SU-DHL-6 (cell line): ENCODE measurements around the gene ZNF264.

Experiments
- H2AFZ ChIP-seq: fragments of 200-600 bp; sonication (generic); 2 replicates; pipeline ENCODE4 v1.6.1; 2014; ENCODE audit warnings: low read depth, mild to moderate bottlenecking, moderate library complexity, mixed read lengths, antibody characterized with exemption, low read length; ENCODE audit not compliant: severe bottlenecking
- H3F3A ChIP-seq: fragments of 200-600 bp; shearing (Covaris generic); 2 replicates; pipeline ENCODE4 v1.6.0; 2016; ENCODE audit warnings: antibody characterized with exemption, mild to moderate bottlenecking; ENCODE audit not compliant: insufficient read depth
- H3K27ac ChIP-seq: fragments of 200-600 bp; sonication (generic); 2 replicates; pipeline ENCODE4 v1.5.1; 2016; ENCODE audit warnings: low read depth, mild to moderate bottlenecking, low read length, moderate library complexity, mixed read lengths
- H3K27me3 ChIP-seq: fragments of 200-600 bp; sonication (generic), shearing (Covaris generic); 2 replicates; pipeline ENCODE4 v1.6.0; 2014; ENCODE audit warnings: mild to moderate bottlenecking, low read length
- H3K36me3 ChIP-seq: fragments of 200-600 bp; sonication (generic); 2 replicates; pipeline ENCODE4 v1.6.1; 2014; ENCODE audit warnings: mild to moderate bottlenecking, low read length, mixed read lengths
- H3K4me2 ChIP-seq: fragments of 300-600, 200-600 bp; shearing (Covaris generic), sonication (generic); 2 replicates; pipeline ENCODE4 v1.6.0; 2014; ENCODE audit warnings: low read length, low read depth, mild to moderate bottlenecking; ENCODE audit not compliant: poor library complexity, severe bottlenecking
- H3K4me3 ChIP-seq: fragments of 200-600 bp; sonication (generic); 2 replicates; pipeline ENCODE4 v1.5.1; 2014; ENCODE audit warnings: antibody characterized with exemption, low read length, mild to moderate bottlenecking, mixed read lengths; ENCODE audit not compliant: insufficient read depth, poor library complexity, severe bottlenecking
- H3K79me2 ChIP-seq: fragments of 200-600 bp; sonication (generic); 2 replicates; pipeline ENCODE4 v1.6.1; 2014; ENCODE audit warnings: mild to moderate bottlenecking, low read length, moderate library complexity; ENCODE audit not compliant: insufficient read depth
- H3K9ac ChIP-seq: fragments of 200-600 bp; sonication (generic); 2 replicates; pipeline ENCODE4 v1.7.0; 2014; ENCODE audit warnings: mild to moderate bottlenecking, low read length
- H3K9me2 ChIP-seq: fragments of 200-600 bp; sonication (generic); replicated peaks from 2 replicates; pipeline ENCODE4 v1.6.1; 2014; ENCODE audit warnings: low read length; ENCODE audit not compliant: insufficient read depth
- H3K9me3 ChIP-seq: fragments of 200-600 bp; sonication (generic); 2 replicates; pipeline ENCODE4 v1.6.1; 2014; ENCODE audit warnings: low read length, mixed read lengths; ENCODE audit not compliant: insufficient read depth
- H4K20me1 ChIP-seq: fragments of 200-600 bp; sonication (generic); 2 replicates; pipeline ENCODE4 v1.6.1; 2014; ENCODE audit warnings: low read depth, mild to moderate bottlenecking, antibody characterized with exemption, low read length, moderate library complexity, mixed read lengths
- EZH2phosphoT487 ChIP-seq: fragments of 200-600 bp; sonication (generic), shearing (Covaris generic); conservative IDR thresholded peaks from 2 replicates; pipeline ENCODE4 v1.6.1; 2018; ENCODE audit warnings: mild to moderate bottlenecking, antibody characterized with exemption, low read length, moderate library complexity, mixed read lengths
- TF ChIP-seq, protein P1 (sequence below): fragments of 200-600 bp; sonication (generic); IDR thresholded peaks from one replicate; pipeline ENCODE4 v1.5.1; 2017; ENCODE audit warnings: antibody characterized with exemption, mild to moderate bottlenecking, low read length, moderate library complexity; ENCODE audit not compliant: insufficient read depth, poor library complexity, severe bottlenecking

Gene ZNF264

DNA sequence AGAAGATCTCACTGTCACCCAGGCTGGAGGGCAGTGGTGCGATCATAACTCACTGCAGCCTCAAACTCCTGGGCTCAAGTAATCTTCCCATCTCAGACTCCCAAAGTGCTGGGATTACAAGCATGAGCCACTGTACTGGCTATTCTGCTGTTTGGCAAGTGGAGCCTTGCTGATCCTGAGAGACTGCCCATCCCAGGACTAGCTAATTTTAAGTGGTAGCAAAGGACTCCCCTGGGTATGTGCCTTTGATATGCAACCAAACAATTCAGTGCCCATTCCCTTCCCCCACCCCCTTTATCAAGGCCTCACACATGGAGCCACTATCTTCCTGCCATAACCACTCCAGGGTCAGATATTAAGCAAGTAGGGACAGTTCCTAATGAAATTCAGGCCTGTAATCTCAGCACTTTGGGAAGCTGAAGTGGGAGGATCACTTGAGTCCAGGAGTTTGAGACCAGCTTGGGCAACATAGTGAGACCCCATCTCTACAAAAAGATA is 72.0 kb downstream of the ZNF264 start:
- H3F3A ChIP-seq = no peaks in the 10 kb centered on the region
- no peak overlapping the region for H3K27ac ChIP-seq
- H3K36me3 ChIP-seq = peaks cover 3% of the 10 kb centered on the region; the same call in 1 of the 2 replicates
- H3K4me2 ChIP-seq = no peak overlapping the region
- no peaks in the 10 kb centered on the region for H4K20me1 ChIP-seq
- no peaks in the 10 kb centered on the region for H3K9me3 ChIP-seq
- TF ChIP-seq, protein P1, sequence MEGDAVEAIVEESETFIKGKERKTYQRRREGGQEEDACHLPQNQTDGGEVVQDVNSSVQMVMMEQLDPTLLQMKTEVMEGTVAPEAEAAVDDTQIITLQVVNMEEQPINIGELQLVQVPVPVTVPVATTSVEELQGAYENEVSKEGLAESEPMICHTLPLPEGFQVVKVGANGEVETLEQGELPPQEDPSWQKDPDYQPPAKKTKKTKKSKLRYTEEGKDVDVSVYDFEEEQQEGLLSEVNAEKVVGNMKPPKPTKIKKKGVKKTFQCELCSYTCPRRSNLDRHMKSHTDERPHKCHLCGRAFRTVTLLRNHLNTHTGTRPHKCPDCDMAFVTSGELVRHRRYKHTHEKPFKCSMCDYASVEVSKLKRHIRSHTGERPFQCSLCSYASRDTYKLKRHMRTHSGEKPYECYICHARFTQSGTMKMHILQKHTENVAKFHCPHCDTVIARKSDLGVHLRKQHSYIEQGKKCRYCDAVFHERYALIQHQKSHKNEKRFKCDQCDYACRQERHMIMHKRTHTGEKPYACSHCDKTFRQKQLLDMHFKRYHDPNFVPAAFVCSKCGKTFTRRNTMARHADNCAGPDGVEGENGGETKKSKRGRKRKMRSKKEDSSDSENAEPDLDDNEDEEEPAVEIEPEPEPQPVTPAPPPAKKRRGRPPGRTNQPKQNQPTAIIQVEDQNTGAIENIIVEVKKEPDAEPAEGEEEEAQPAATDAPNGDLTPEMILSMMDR = no peak
- TF ChIP-seq EZH2phosphoT487 = no peak
- H3K79me2 ChIP-seq = 0 out of 2 replicates have a peak, but pooled peaks cover 7% of the 10 kb centered on the region
- H3K9ac ChIP-seq = no peak overlapping the region
- H3K9me2 ChIP-seq = no peaks in the 10 kb centered on the region
- H2AFZ ChIP-seq = no peak overlapping the region
- H3K4me3 ChIP-seq = no peak overlapping the region
- no peaks in the 10 kb centered on the region for H3K27me3 ChIP-seq

DNA sequence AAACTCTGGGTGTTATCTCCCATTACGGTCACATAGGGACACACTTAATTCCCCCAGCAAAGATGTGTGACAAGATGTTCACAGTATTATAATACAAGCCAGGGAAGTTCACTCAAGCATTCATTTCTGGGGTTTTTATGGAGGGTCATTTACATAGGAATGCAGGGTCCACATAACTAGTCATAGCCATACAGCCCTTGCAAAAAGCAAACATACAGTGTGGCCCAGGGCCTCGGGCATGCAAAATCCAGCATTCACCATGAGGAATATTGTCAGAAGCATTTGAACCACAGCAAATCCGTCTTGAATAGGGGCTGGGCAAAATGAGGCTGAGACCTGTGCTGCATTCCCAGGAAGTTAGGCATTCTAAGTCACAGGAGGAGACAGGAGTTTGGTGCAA is 76.0 kb downstream of the ZNF264 start:
- H3K27me3 ChIP-seq = no peaks in the 10 kb centered on the region
- no peak for TF ChIP-seq EZH2phosphoT487
- TF ChIP-seq, protein P1 = no peak
- no peaks in the 10 kb centered on the region for H3K9me3 ChIP-seq
- H3K4me3 ChIP-seq = no peak overlapping the region
- H3K4me2 ChIP-seq = no peak overlapping the region
- H3K79me2 ChIP-seq = no peaks in the 10 kb centered on the region
- no peaks in the 10 kb centered on the region for H4K20me1 ChIP-seq
- H3K9ac ChIP-seq = no peak overlapping the region
- H3K27ac ChIP-seq = no peak overlapping the region
- no peaks in the 10 kb centered on the region for H3F3A ChIP-seq
- no peaks in the 10 kb centered on the region for H3K36me3 ChIP-seq
- no peak overlapping the region for H2AFZ ChIP-seq
- no peaks in the 10 kb centered on the region for H3K9me2 ChIP-seq

DNA sequence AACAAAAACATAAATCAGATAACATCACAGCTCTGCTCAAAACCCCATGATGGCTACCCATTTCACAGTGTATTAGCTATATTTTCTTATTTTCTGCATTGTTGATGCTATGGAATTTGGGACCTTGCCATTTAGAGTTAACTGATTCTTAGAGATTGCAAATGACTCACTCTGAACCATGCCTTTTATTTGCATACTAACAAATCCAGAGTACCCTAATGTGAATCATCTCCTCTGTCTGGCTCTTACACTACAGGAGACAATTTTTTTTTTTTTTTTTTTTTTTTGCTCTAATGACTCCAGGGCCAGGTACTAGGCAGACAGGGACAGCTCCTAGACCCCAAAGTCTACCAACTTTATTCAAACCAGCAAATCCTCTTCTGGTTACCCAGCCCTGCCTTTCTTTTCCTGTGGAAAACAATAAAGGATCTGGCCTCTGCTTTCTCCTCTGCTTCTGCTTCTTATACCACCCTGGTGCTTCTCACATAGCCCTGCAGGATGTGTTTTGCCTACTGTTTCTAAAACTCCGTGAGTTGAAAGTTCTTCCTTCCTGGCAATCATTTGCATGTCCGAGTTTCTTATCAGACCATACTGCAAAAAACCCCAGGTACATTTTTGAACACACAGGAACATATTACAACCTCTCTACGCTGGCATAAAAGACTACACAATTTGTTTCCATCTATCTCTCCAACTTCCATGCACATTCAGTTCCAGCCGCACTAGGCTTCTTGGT is 78.4 kb downstream of the ZNF264 start:
- no peaks in the 10 kb centered on the region for H3K9me2 ChIP-seq
- peak overlapping the region; percentile 14 for H3K4me2 ChIP-seq
- H3K27ac ChIP-seq = no peak overlapping the region
- no peaks in the 10 kb centered on the region for H3K36me3 ChIP-seq
- H3K4me3 ChIP-seq = no peak overlapping the region
- no peaks in the 10 kb centered on the region for H3K9me3 ChIP-seq
- H4K20me1 ChIP-seq = no peaks in the 10 kb centered on the region
- H3F3A ChIP-seq = no peaks in the 10 kb centered on the region
- no peaks in the 10 kb centered on the region for H3K27me3 ChIP-seq
- no peaks in the 10 kb centered on the region for H3K79me2 ChIP-seq
- TF ChIP-seq, protein P1 = no peak
- TF ChIP-seq EZH2phosphoT487 = no peak
- peak overlapping the region; percentile 11; the same call in 1 of the 2 replicates for H3K9ac ChIP-seq
- H2AFZ ChIP-seq = peak overlapping the region; percentile 56
